ENCODE measurements around the gene GGTA1. TPM values are rescaled to one million over a fixed set of nuclear protein-coding genes. Genes with fewer than 3 reads are reported as not detected.

Gene GGTA1
- total and polyA plus RNA-seq, 2 of the 8 experiments (the other 6 are each of a cell fraction or from before 2014, with no cell fraction given), result not detected

- H3K4me2 ChIP-seq (ENCODE audit: insufficient read depth in 1 of 2, low read depth in 2 of 2, low read length in 2 of 2), result no peak overlapping the region
- no peak overlapping the region for H4K91ac ChIP-seq (replicated peaks; ENCODE audit: insufficient read length, low read length)
- no peaks in the 10 kb centered on the region for H3K9me3 ChIP-seq (ENCODE audit: insufficient read depth in 2 of 2, low read depth in 1 of 2, low read length in 1 of 2)
- no peak overlapping the region for H3K9ac ChIP-seq (replicated peaks in 1 of 4; ENCODE audit: extremely low read depth in 1 of 4, low read depth in 3 of 4, low read length in 3 of 4)
- peaks cover 0 to 6% (median 2%) of the 10 kb centered on the region in 4 experiments; a peak in 4 of 7 replicates for H3K4me1 ChIP-seq (replicated peaks in 1 of 4; ENCODE audit: control insufficient read depth in 3 of 4, insufficient read depth in 4 of 4, low read length in 3 of 4)
- no peak overlapping the region for H2BK5ac ChIP-seq (ENCODE audit: low read depth, low read length)
- FAIRE-seq, result no peak
- H3K23me2 ChIP-seq (ENCODE audit: low read depth, low read length), result no peaks in the 10 kb centered on the region
- H2BK20ac ChIP-seq (ENCODE audit: low read length), result no peak overlapping the region
- no peaks in the 10 kb centered on the region for H3K36me3 ChIP-seq (ENCODE audit: control insufficient read depth in 2 of 4, insufficient read depth in 4 of 4, low read length in 3 of 4)
- TF ChIP-seq KDM4A (IDR thresholded peaks at IDR 0.05; ENCODE audit: low read depth, low read length, severe bottlenecking), result no peak
- no peak for TF ChIP-seq EGR1 (IDR thresholded peaks at IDR 0.05; ENCODE audit: borderline replicate concordance, low read depth, low read length)
- no peak for TF ChIP-seq ATF3 (IDR thresholded peaks at IDR 0.05; ENCODE audit: insufficient read depth, low read depth, low read length)
- no peak for TF ChIP-seq TEAD4 (IDR thresholded peaks at IDR 0.05; ENCODE audit: low read depth, low read length)
- TF ChIP-seq RNF2 (IDR thresholded peaks at IDR 0.05; ENCODE audit: borderline replicate concordance, low read depth, low read length, missing control alignments, poor library complexity, severe bottlenecking), result no peak
- no peak for TF ChIP-seq BRCA1 (IDR thresholded peaks at IDR 0.05; ENCODE audit: low read depth, low read length)
- TF ChIP-seq SAP30 (IDR thresholded peaks at IDR 0.05; ENCODE audit: insufficient read depth, insufficient replicate concordance, low read length), result no peak
- TF ChIP-seq USF2 (IDR thresholded peaks at IDR 0.05; ENCODE audit: low read length), result no peak
- no peak for TF ChIP-seq POU5F1 (IDR thresholded peaks at IDR 0.05; ENCODE audit: low read depth, low read length)
- no peak for TF ChIP-seq GTF2F1 (IDR thresholded peaks at IDR 0.05; ENCODE audit: borderline replicate concordance, low read depth, low read length)
- no peaks in the 10 kb centered on the region for H4K20me1 ChIP-seq (replicated peaks in 1 of 2; ENCODE audit: control insufficient read depth in 1 of 2, insufficient read depth in 2 of 2, low read length in 2 of 2)
- H3K14ac ChIP-seq (ENCODE audit: insufficient read length), result no peak overlapping the region
- no peak overlapping the region for H3K4ac ChIP-seq (replicated peaks; ENCODE audit: insufficient read length, low read depth, low read length)
- no peaks in the 10 kb centered on the region for H3K79me2 ChIP-seq (ENCODE audit: control insufficient read depth in 1 of 2, insufficient read depth in 2 of 2, low read length in 2 of 2)
- 87% methylated on average over 8 of the region's 8 CpGs; no CpG with 5 or more reads in 1 of the 2 experiments for WGBS, 2 experiments (ENCODE audit: extremely low coverage in 1 of 2, insufficient coverage in 1 of 2, insufficient read length in 1 of 2, insufficient replicate concordance in 2 of 2, low coverage in 1 of 2, low lambda C conversion rate in 2 of 2, missing lambda C conversion rate in 1 of 2)
- no peak overlapping the region for H2AK5ac ChIP-seq (ENCODE audit: low read depth, low read length)
- no peak overlapping the region for H3K56ac ChIP-seq (replicated peaks; ENCODE audit: insufficient read length, low read depth, low read length)
- H2AFZ ChIP-seq (ENCODE audit: low read length), result no peak overlapping the region
- H3K27ac ChIP-seq (ENCODE audit: low read depth, low read length), result no peak overlapping the region
- H3K18ac ChIP-seq (ENCODE audit: extremely low read depth, low read length), result no peak overlapping the region
- H4K5ac ChIP-seq (ENCODE audit: insufficient read length, low read depth, low read length), result no peak overlapping the region
- H2BK12ac ChIP-seq (ENCODE audit: low read depth, low read length), result no peak overlapping the region
- ChIA-PET CTCF (ENCODE audit: partially characterized antibody) (interaction anchor here (0.6 to 3.7 kb wide), 14 partner anchors 7 to 1761 kb away, joined by 3 to 23 read pairs (median 3); no protein-coding TSS in a partner anchor), POLR2A (ENCODE audit: partially characterized antibody) (no interaction called here)
- H4K8ac ChIP-seq (ENCODE audit: extremely low read depth, insufficient read depth, low read length), result no peak overlapping the region
- no peak overlapping the region for H3K4me3 ChIP-seq (ENCODE audit: extremely low read depth in 1 of 4, insufficient read depth in 2 of 4, low read depth in 3 of 4, low read length in 4 of 4)
- H2BK15ac ChIP-seq (ENCODE audit: low read length), result no peak overlapping the region
- no peak overlapping the region for H3K23ac ChIP-seq (ENCODE audit: insufficient read length)
- H2BK120ac ChIP-seq (replicated peaks; ENCODE audit: low read depth, low read length), result no peak overlapping the region
- DNase-seq (ENCODE audit: low read depth in 1 of 2, low spot score in 2 of 2), result no peak
- no peaks in the 10 kb centered on the region; the same call in 1 of the 2 replicates for H3K79me1 ChIP-seq (ENCODE audit: low read depth, low read length)
- H3K27me3 ChIP-seq (replicated peaks in 1 of 4; ENCODE audit: control insufficient read depth in 3 of 4, extremely low read depth in 1 of 4, insufficient read depth in 3 of 4, low read length in 3 of 4), result no peaks in the 10 kb centered on the region
Measured at GRCh38 chr9:121455527-121456239, 44.0 kb downstream of the GGTA1 start.

Measured in H1 (cell line).